WTC11 (cell line): ENCODE results near the gene ARHGAP8. TPM values are rescaled to one million over a fixed set of nuclear protein-coding genes. Genes with fewer than 3 reads are reported as not detected.

ENCODE experiments used
- ATAC-seq: fragments of 200-7000 bp; cut with Tn5 transposase; 2 replicates; pipeline ENCODE4 v1.10.0; 2021; ENCODE audit warnings: mild to moderate bottlenecking, moderate library complexity
- CTCF ChIA-PET: fragments of 300-600 bp; sonication (Branson Sonifier 250); formaldehyde crosslinking; loops from one replicate; lab custom pipeline; 2021; ENCODE audit warnings: antibody characterized with exemption; lab: Charles Lee
- POLR2A ChIA-PET: fragments of 350-600 bp; sonication (Branson Sonifier 250); formaldehyde crosslinking; loops from one replicate; lab custom pipeline; 2021; ENCODE audit warnings: antibody characterized with exemption; lab: Charles Lee
- DNase-seq: peaks from one replicate; pipeline ENCODE4 v3.0.0; 2021; ENCODE audit warnings: low spot score
- H3K27ac Mint-ChIP-seq: 2 replicates; pipeline ENCODE4 v1.8.0; 2021; ENCODE audit warnings: mixed read lengths
- H3K27me3 Mint-ChIP-seq: 2 replicates; pipeline ENCODE4 v1.8.0; 2021; ENCODE audit warnings: low read depth, mild to moderate bottlenecking, moderate library complexity, mixed read lengths
- H3K36me3 Mint-ChIP-seq: 2 replicates; pipeline ENCODE4 v1.8.0; 2021; ENCODE audit warnings: mixed read lengths
- H3K4me1 Mint-ChIP-seq: 2 replicates; pipeline ENCODE4 v1.8.0; 2022; ENCODE audit warnings: mixed read lengths
- H3K4me3 Mint-ChIP-seq: 2 replicates; pipeline ENCODE4 v1.8.0; 2021; ENCODE audit warnings: mild to moderate bottlenecking, moderate library complexity, mixed read lengths
- H3K9me3 Mint-ChIP-seq: 2 replicates; pipeline ENCODE4 v1.8.0; 2021; ENCODE audit warnings: mixed read lengths
- E2F1 ChIP-seq: sonication (generic); formaldehyde crosslinking; IDR thresholded peaks from 2 replicates; pipeline ENCODE4 v1.8.0; 2022; ENCODE audit warnings: mild to moderate bottlenecking, missing genetic modification reagents
- E2F5 ChIP-seq: sonication (generic); formaldehyde crosslinking; IDR thresholded peaks from 2 replicates; pipeline ENCODE4 v1.8.1; 2022; ENCODE audit warnings: mild to moderate bottlenecking, moderate library complexity, missing genetic modification reagents
- ERG ChIP-seq: fragments of 250-450 bp; sonication (Bioruptor Pico); IDR thresholded peaks from 2 replicates; pipeline ENCODE4 v1.8.0; 2021; ENCODE audit warnings: mild to moderate bottlenecking
- FOXP4 ChIP-seq: sonication (generic); formaldehyde crosslinking; IDR thresholded peaks from 2 replicates; pipeline ENCODE4 v1.8.0; 2022; ENCODE audit warnings: mild to moderate bottlenecking, missing genetic modification reagents
- GABPB1 ChIP-seq: sonication (generic); formaldehyde crosslinking; IDR thresholded peaks from 2 replicates; pipeline ENCODE4 v1.8.1; 2023; ENCODE audit warnings: mild to moderate bottlenecking, missing genetic modification reagents
- MXD4 ChIP-seq: fragments of 250-450 bp; sonication (Bioruptor Pico); IDR thresholded peaks from 2 replicates; pipeline ENCODE4 v1.8.0; 2021; ENCODE audit warnings: mild to moderate bottlenecking, moderate library complexity, borderline replicate concordance
- NFE2L1 ChIP-seq: sonication (generic); formaldehyde crosslinking; IDR thresholded peaks from 2 replicates; pipeline ENCODE4 v1.8.1; 2023; ENCODE audit warnings: missing genetic modification reagents
- SMAD3 ChIP-seq: sonication (generic); formaldehyde crosslinking; IDR thresholded peaks from 2 replicates; pipeline ENCODE4 v1.8.0; 2022; ENCODE audit warnings: missing genetic modification reagents, mild to moderate bottlenecking, borderline replicate concordance
- SMAD4 ChIP-seq: sonication (generic); formaldehyde crosslinking; IDR thresholded peaks from 2 replicates; pipeline ENCODE4 v1.8.0; 2022; ENCODE audit warnings: mild to moderate bottlenecking, missing genetic modification reagents
- SOX15 ChIP-seq: fragments of 250-450 bp; sonication (Bioruptor Pico); IDR thresholded peaks from 2 replicates; pipeline ENCODE4 v1.9.0; 2021; ENCODE audit warnings: mild to moderate bottlenecking
- SP1 ChIP-seq: sonication (generic); formaldehyde crosslinking; conservative IDR thresholded peaks from 2 replicates; pipeline ENCODE4 v1.8.1; 2022; ENCODE audit warnings: missing genetic modification reagents
- ZNF232 ChIP-seq: sonication (generic); formaldehyde crosslinking; IDR thresholded peaks from 2 replicates; pipeline ENCODE4 v1.8.0; 2022; ENCODE audit warnings: mild to moderate bottlenecking, missing genetic modification reagents
- ZNF263 ChIP-seq: sonication (generic); formaldehyde crosslinking; IDR thresholded peaks from 2 replicates; pipeline ENCODE4 v1.8.1; 2022; ENCODE audit warnings: low read depth, mild to moderate bottlenecking, moderate library complexity, missing genetic modification reagents
- ZNF425 ChIP-seq: fragments of 250-450 bp; sonication (Bioruptor Pico); conservative IDR thresholded peaks from 2 replicates; pipeline ENCODE4 v1.9.0; 2021; ENCODE audit warnings: mild to moderate bottlenecking
- total RNA-seq: library from RNA; stranded (reverse); gene quantifications from 3 replicates; pipeline ENCODE4 v1.2.3, GENCODE V29; 2021

Gene ARHGAP8
- total RNA-seq, 1 experiment from 2014 or later, result 61.4 TPM

GRCh38 chr22:44764974-44765373 is 12.6 kb downstream of the ARHGAP8 start (continued):
- no peak for TF ChIP-seq ZNF425

GRCh38 chr22:44765571-44766285 is 13.4 kb downstream of the ARHGAP8 start:
- Mint-ChIP-seq H3K9me3 (peaks cover 22% of the 10 kb centered on the region), H3K27ac (peak overlapping the region; percentile 96; the same call in 1 of the 2 replicates), H3K27me3 (no peaks in the 10 kb centered on the region; the same call in 1 of the 2 replicates), H3K4me3 (no peak overlapping the region), H3K36me3 (peaks cover 23% of the 10 kb centered on the region), H3K4me1 (peaks cover 31% of the 10 kb centered on the region)
- ATAC-seq, result no peak
- DNase-seq, result no peak
- ChIA-PET CTCF (no interaction called here), POLR2A (interaction anchor here (0.5 kb wide), 1 partner anchor 30 kb away, joined by 3 read pairs; no protein-coding TSS in a partner anchor)
- no peak for TF ChIP-seq SMAD3 (CRISPR knock-in tag)

GRCh38 chr22:44773082-44773481 is 20.7 kb downstream of the ARHGAP8 start:
- no peaks in the 10 kb centered on the region for H3K27me3 Mint-ChIP-seq
- POLR2A ChIA-PET, result no interaction called here
- no peak for DNase-seq

More at GRCh38 chr22:44773082-44773481, 20.7 kb downstream of the ARHGAP8 start:
- peaks cover 21% of the 10 kb centered on the region for H3K36me3 Mint-ChIP-seq
- H3K9me3 Mint-ChIP-seq, result peaks cover 18% of the 10 kb centered on the region
- TF ChIP-seq ERG (no peak), GABPB1 (CRISPR knock-in tag) (no peak), MXD4 (CRISPR knock-in tag) (no peak), E2F1 (no peak), ZNF232 (CRISPR knock-in tag) (no peak), E2F5 (CRISPR knock-in tag) (no peak), FOXP4 (CRISPR knock-in tag) (no peak), ZNF263 (CRISPR knock-in tag) (no peak), SMAD4 (CRISPR knock-in tag) (no peak), SOX15 (no peak), NFE2L1 (CRISPR knock-in tag) (no peak), SP1 (CRISPR knock-in tag) (no peak)
- TF ChIP-seq, all 79 proteins: peak for 0
- peaks cover 17% of the 10 kb centered on the region for H3K4me1 Mint-ChIP-seq
- CTCF ChIA-PET, result interaction anchor here (0.5 kb wide), 1 partner anchor 22 kb away, joined by 3 read pairs; no protein-coding TSS in a partner anchor
- no peak for ATAC-seq
- H3K27ac Mint-ChIP-seq, result no peak overlapping the region
- no peak overlapping the region for H3K4me3 Mint-ChIP-seq
